Measurements from ENCODE around the gene MVD.

Gene MVD

DNA sequence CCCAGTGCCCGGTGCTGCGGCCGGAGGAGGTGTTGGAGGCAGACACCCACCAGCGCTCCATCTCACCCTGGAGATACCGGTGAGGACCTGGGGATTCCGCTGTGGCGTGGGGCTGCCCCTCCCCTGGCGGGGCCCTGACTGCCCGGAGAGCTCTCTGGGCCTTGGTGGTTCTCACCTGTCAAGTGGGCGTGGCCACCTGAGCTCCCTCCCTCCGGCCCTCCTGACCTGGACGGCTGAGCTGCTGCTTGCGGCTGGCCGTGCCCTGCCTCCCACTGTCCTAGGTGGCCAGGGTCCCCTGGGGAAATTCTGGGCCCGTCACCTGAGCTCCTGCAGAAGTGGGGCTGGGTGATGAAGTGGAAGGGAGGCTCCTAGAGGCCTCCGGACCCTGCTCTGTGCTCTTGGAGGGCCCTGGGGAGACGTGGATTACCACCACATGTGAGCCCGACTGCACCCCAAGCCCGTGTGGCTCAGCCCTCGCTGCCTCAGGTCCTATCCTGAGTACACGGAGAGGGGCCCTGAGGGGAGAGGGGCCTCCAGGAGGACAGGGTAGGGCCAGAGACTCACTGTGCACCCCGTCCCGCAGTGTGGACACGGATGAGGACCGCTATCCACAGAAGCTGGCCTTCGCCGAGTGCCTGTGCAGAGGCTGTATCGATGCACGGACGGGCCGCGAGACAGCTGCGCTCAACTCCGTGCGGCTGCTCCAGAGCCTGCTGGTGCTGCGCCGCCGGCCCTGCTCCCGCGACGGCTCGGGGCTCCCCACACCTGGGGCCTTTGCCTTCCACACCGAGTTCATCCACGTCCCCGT is 23.5 kb downstream of the MVD start:
- DNase-seq = no peak

DNA sequence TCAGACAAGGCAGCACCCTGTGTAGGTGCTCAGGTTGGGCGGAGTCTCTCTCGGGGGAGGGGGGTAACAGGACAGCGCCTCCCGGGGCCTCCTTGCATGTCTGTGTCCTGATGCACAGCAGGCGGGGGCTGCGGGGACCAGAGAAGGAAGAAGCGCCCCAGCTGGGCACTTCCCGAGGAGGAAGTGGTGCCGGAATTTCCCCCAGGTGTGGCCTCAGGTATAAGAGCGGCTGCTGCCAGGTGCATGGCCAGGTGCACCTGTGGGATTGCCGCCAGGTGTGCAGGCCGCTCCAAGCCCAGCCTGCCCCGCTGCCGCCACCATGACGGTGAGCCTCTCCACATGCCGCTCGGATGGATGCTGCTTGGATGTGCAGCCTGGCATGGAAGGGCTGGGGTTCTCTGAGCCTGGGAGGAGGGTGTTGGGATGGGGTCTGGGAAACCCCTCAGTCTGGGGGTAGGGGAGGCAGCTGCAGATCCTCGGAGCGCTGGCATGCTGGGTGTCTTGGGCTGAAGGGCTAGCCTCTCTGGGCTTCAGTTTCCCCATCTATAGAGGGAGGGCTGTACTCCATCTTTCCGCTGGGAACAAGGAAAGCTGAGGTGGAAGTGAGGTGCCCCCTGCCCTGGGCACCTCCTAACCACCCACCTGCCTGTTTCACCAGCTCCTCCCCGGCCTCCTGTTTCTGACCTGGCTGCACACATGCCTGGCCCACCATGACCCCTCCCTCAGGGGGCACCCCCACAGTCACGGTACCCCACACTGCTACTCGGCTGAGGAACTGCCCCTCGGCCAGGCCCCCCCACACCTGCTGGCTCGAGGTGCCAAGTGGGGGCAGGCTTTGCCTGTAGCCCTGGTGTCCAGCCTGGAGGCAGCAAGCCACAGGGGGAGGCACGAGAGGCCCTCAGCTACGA is 24.3 kb downstream of the MVD start, which contains the start of gene IL17C:
TSS of gene IL17C (plus strand) at position 250 of the 908 bp plus-strand sequence. CDS start at position 320, 70 bp downstream.
- DNase-seq = no peak

DNA sequence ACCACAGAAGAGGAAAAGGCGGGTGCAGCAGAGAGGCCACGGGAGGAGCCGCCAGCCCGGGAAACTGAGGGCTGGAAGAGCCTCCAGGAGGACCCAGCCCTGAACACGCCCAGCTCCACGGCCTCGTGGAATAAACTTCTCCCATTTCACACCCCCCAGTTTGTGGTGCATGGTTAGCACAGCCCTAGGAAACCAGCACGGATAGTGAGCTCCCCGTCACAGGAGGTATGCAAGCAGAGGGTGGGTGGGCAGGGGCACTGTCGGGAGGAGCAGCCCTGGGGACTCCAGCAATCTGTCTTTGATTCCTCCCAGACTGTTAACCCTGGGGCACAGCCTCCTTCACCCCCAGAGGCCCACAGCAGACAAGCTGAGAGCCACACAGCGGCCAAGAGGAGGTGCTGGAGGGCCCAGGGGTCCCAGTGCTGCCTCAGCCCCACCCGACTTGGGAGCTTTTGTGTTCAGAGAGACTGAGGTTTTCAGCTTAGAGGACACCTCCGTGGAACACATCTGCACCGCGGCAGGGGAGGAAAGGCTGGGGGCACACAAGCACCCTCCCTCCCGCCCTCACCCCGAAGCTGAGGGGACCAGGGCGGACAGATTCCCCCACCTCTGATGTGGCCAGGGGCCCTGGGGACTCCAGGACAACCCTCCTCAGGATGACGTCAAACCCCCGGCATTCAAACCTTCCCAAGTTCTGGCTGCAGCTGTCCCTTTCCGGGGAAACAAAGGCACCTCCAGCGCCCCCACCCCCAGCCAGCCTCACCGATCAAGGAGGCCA is 26.2 kb downstream of the MVD start:
- DNase-seq = no peak

DNA sequence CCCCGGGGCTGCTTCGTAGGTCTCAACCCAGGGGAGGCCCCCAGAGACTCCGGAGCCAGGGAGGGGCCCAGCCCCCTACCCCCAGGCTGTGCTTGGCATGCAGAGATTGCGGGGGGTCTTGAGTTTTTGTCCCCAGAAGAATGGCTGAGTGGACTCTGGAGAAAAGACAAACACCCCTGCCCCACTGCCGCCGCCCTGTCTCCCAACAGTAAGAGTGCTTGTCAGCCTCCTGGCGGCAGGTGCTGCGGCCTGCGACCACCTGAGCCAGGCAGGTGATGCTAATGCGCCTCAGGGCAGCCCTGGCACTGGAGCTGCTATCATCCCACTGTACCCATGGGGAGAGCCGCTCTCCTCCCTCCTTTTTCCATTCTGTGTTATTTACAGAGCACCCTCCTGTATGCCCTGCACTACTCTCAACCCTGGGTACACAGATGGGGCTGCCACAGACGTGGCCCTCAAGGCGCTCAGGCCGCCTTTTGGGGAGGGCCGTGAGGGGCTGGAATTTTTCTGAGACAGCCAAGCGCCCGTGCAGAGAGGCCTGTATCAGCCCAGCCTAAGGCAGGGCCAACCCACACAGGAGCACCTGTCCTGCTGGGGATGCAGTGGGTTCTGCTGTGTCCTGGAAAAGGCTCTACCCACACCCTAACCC is 27.1 kb downstream of the MVD start:
- no peak for DNase-seq

DNA sequence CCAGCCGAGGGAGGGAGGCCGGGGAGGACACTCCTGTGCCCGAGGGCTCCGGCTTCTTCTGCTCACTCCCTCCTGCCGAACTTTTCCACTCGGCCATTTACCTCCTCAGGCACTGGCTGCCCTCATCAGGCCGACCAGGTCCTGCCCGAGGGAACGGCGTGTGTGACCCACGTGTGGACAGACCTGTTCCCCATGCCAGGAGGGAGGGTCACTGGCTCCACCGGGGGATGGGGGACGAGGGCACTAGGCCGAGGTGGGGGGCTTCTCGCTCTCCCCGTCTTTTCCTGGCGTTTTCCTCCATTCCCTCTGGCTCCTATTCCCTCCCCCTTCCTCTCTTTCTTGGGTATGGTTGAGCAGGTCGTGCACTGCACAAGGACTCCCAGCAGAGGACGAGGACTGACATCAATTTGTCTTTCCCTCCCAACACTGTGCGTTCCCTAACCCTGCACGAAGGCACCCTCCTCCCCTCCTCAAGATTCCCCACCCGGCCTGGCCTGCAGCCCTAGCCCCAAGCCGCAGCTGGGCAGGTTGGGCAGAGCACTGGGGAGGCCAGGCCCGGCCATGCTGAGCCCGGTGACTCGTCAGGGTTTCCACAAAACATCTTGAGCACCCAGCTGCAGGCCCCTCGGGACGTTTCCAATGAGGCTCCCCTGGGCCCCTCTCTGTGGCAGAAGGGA is 27.8 kb downstream of the MVD start:
- no peak for DNase-seq

DNA sequence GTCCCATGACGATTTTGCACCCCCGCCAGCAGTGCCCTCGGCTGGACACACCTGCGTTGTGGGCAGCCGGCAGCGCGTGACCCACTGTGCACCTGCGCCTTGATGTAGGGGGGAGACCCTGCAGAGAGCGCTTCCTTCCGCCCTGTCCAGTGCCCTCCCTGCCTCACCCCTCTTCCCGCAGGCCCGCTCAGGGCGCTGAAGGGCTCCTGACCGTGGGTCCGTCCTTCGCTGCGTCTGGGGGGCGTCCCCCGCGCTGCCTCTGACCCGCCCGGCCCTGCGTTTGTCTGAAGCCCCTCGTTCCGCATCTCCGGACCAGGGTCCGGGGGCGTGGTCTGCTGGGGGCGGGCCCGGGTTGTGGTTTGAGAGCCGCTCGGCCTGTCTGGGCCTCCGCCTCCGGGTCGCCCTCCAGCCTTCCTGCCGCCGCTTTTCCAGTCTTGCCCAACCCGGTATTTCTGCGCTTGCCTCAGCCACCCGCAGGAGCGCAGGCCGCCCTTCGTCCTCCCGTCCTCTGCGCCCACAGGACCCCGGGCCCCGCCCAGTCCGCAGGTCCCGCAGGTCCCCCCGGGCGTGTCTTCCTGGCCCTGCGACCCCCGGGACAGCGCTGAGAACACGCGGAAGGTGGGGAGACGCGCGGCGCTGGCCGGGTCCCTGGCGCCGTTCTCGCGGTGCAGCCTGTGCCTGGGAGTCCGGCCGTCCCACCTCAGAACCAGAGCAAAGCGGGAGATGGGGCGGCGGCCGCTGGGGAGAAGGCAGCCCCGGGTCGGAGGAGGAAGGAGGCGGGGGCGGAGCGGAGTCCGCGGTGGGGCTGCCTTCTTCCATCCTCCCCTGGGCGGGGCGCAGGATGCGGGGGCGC is 28.5 kb downstream of the MVD start:
- no peak for DNase-seq

DNA sequence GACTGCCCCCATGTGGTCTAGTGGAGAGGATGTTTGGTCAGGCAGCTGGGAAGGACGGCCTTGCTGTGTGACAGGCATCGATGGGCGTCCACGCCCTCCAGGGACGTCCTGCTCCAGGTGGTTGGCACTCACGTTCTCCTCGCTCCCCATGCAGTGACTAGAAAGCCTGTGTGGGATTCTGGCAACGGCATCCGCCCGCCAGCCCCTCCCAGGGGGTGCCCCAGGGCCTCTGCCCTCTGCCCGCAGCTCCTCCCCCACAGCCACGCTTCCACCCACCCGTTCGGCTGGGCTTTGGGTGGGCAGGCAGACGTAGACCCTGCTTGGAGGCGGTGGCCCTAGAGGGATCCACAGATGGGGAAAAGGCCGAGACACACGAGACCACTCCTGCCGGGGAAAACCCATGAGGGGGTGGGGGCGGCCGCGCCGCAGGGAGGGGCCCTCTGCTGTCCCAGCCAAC is 29.2 kb downstream of the MVD start:
- no peak for DNase-seq

DNA sequence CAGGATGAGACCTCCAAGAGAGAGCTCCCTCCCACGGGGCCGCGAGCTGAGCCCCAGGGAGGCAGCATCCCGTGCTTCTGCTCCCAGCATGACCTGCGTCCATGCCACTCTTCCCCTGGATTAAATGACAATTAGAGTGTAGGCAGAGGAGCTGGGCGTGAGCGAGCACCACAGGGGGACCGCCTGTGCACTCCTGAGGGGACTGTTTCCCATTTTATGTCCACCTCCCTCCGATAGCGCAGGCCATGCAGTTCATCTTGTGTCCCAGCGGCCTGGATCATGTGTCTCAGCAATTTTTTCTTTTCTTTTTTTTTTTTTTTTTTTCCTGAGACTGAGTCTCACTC is 30.3 kb downstream of the MVD start:
- no peak for DNase-seq

DNA sequence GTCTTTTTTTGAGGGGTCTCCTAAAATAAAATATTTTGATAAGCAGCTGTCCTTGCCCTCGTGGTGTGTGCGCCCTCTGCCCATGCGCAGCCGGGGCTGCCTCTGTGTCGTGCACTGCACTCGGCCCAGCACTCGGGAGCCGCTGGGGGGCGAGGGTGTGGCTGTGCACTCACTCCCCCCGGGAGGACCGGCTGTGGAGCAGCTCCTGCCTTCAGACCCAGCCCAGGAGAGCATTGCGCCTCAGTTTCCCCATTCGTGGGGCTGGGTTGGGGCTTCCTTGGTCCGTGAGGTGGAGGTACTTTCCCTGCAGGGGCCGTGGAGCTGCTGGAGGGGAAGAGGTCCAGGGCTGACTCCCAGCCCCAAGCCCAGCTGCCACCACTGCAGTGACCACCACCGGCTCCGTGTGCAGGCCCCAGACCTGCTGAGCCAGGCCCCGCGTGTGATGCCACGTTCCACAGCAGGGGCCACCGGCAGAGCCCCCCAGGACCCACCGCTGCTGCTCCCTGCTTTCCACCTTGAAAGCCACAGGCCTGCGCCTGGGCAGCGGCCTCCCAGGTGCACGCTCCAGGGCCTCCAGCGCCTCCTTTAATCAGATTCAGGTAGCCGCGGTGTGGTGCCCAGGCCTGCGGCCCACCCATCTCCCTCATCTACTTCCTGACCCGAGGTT is 30.8 kb downstream of the MVD start:
- DNase-seq = no peak

DNA sequence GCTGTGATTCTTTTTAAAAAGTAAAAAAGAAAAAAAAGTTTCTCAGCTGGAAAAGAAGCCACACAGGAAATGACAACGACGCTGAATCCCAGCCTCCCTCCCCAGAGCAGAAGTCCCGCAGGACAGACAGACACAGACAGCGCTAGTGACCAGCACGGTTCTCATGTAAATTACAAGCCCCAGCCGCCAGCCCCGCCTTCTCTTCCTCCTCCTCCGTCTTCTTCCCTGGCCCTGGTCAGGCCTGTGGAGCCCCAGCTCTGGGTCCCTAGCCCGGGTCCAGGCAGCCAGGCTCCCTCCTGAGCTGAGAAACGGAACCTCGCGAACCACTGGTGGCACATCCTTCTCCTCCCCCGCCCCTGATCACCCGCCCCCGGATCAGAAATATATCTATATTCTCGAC is 31.5 kb downstream of the MVD start:
- DNase-seq = no peak

DNA sequence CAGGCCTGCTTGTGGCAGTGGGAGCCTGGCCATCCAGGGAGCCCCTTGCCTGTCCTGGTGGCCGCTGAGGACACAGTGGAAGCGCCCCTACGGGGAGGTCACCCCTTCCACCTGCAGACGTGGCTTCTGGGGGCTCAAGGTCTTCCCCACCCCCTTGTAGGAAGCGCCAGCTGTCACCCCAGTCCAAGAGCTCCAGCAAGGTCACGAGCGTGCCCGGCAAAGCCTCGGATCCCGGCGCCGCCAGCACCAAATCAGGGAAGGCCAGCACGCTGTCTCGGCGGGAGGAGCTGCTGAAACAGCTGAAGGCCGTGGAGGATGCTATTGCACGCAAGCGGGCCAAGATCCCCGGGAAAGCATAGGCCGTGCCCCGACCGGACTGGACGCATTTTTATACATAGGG is 31.9 kb downstream of the MVD start:
- DNase-seq = no peak

DNA sequence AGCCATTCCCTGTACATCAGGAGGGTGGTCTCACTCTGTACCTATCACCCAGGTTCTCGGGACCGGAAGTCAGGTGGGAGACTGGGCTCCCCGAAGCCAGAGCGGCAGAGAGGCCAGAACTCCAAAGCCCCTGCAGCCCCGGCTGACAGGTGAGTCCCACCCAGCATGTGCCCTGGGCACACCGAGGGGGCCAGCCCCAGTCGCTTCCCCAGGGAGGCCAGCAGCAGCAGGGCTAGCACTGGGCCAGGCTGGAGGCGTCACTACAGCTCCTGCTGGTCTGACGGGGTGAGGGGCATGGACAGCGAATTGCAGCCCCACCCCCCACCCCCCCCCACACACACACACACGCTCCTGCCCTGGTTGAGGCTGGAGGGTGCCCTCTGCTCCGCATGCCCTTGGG is 32.5 kb downstream of the MVD start:
- DNase-seq = no peak

DNA sequence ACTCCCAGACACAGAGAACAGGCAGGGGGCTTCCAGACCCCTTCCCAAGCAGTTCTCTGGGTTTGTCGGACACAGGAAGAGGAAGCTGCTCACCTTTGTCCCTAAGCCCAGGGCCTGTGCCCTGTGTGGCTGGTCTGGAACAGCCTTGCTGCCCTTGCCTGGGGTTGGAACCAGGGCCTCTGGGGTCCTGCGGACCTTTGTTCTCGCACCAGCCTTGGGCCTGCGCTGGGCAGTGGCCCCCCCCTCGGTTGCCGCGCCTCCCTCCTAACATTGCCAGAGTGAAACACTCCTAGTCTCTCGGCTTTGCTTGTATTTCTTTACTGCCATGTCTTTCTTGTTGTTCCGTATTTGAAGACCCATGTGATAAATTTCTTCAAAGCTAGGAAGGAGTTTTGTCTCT is 33.1 kb downstream of the MVD start:
- no peak for DNase-seq

DNA sequence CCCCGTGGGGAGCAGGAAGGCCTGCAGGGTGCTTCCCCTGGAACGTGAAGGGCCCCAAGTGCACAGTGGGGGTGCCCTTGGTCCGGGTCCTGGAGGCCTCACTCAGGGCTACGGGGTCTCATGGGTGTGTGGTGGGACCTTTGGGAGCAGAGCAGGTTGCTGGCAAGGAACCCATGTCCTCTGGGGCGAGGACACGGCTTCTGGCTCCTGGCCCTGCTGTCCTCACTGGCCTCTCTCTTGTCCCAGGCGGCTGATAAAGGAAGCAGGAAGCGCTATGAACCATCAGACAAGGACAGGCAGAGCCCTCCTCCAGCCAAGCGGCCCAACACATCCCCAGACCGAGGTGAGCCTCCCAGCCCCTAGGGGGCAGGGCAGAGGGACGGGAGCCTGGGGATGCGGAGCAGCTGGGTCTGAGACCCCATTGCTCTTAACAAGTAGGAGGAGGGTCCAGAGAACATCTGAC is 34.3 kb downstream of the MVD start:
- peak; percentile 44 for DNase-seq

DNA sequence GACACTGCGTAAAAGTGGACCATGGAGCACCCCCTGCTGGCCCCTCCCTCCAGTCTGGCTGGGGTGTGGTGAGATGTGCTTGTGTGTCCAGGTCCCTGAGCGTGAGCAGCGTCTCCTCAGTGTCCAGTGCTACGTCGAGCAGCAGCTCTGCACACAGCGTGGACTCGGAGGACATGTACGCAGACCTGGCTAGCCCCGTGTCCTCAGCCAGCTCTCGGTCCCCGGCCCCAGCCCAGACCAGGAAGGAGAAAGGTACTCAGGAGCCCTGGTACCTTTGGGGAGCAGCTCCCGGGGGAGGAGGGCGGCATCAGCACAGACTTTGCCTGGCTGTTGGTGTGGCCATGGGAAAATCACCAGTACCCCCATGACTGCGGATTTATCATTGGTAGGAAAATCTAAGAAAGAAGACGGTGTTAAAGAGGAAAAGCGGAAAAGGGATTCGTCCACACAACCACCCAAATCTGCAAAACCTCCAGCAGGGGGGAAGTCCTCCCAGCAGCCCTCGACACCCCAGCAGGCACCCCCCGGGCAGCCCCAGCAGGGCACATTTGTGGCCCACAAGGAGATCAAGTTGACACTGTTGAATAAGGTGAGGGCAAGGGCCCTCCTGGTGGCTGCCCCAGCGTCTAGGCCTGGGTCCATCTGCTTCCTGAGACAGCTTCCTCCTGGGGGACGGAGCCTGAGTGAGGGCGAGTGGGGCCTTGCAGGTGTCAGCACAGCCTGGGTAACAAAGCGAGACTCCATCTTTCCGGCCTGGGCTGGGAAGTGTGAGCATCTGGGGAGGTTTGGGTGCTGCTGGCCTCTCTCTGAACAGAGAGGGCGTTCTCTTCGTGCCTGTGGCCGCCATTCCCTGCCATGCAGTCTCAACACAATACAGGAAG is 35.1 kb downstream of the MVD start:
- DNase-seq = no peak

DNA sequence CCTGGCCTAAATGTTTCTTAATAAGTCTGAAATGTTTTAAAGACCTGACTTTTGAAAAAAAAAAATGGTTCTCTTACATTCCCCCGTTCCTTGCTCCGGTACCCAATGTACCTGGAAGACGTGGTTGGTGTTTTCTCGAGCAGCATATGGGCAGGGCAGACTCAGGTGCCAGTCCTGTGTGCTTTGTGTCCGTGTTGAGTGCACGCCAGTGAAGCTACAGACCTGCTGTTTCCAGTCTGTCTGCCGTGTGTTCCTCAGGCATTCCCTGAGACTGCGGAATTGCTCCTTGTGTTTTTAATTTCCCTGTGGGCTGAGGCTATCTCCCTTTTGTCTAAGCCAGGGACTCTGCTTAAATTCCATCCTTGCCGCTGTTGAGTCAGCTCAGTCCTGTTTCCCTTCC is 36.2 kb downstream of the MVD start:
- no peak for DNase-seq

DNA sequence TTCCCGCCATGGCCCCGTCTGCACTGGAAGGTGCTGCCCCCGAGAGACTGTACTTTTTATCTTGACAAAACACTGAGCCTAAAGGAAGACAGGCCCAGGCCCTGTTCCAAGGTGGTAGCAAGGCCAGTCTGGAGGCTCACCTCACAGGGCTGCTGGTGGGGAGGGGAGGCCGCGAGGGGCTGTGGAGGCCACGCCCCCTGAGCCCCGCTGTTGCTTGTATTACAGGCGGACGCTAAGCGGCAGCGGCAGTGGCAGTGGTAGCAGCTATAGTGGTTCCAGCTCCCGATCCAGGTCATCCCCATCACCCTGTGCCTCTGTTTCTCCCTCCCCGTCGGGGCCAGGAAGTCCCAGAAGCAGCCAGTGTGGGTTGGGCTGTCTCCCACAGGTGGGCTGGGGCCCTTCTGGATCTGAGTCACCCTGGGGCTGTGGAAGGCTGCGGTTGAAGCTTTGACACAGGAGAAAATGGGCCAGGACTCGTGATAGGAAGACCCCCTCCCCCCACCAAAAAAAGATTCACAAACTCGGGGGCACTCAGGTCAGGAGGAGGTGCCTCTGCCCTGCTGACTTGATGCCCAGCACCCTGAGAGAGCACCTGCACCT is 37.8 kb downstream of the MVD start:
- no peak for DNase-seq

DNA sequence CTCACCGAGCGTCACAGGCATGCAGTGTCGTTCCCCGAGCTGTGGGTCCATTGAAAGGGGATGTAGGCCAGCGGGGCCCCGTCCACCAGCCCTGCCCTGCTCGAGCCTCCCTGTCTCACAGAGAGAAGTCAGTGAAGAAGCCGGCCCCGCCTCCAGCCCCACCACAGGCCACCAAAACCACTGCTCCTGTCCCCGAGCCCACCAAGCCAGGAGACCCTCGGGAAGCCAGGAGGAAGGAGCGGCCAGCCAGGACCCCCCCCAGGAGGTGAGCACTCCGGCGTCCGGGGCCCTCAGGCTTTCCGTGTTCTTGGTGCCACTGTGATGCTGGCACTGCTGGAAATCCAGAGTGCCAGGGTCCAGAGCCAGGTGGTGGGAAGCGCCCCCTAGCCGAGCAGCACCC is 38.4 kb downstream of the MVD start:
- no peak for DNase-seq

DNA sequence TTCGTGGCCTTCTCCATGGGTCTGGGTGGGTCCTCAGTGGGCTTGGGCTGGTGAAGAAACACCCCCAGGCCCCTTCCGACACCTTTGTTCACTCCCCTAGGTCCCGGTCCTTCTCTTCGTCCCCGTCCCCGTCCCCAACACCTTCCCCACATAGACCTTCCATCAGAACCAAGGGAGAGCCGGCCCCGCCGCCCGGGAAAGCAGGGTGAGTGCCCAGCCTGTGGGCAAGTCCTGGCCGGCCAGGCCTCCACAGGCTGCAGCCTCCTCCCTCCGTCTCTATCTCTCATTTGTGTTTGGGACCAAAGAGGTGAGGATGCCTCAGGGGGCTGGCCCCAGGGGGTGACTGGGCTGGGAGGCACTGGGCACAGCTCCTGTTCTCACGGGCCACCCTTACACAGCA is 39.0 kb downstream of the MVD start:
- DNase-seq = no peak

All from SHP77 treated with DMSO at 0.1 percent for 48 hours (cell line).